ENCODE measurements around the gene ATP8B3. TPM values are rescaled to one million over a fixed set of nuclear protein-coding genes. Genes with fewer than 3 reads are reported as not detected.

The ATP8B3 gene
- total RNA-seq, 1 donor from 2014 or later, result 3.0 TPM

DNA sequence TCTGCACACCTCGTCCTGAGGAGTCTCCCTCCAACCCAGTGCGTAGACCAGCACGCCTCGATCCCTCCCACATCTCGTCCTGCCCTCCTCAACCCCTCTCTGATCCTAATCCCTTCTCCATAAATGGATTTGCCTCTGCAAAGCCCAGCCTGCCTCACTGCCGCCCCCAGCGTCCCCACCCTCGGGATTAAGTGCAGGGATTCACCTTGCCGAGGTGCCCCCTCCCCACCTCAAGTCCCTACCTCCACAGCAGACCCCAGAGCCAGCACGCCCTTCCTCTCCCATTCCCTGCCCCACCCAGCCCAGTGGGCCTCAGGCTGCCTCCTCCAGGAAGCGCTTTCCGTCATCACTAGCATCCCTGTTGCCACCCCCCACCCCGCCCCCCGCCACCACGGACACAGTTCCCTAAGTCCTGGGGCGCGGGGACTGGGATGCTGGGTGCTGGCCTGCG is 47.3 kb upstream of the ATP8B3 start:
- Histone ChIP-seq H3K79me2 (ENCODE audit: insufficient read depth, low read length) (peaks cover 83% of the 10 kb centered on the region), H3K27me3 (ENCODE audit: insufficient read depth, low read length) (no peaks in the 10 kb centered on the region), H3K4me1 (ENCODE audit: insufficient read depth, low read length) (peaks cover 54% of the 10 kb centered on the region), H3K4me3 (ENCODE audit: insufficient read depth, low read depth, low read length) (no peak overlapping the region), H4K20me1 (ENCODE audit: insufficient read depth, low read length) (peaks cover 73% of the 10 kb centered on the region), H3K36me3 (ENCODE audit: insufficient read depth, low read length) (no peaks in the 10 kb centered on the region), H2AFZ (ENCODE audit: low read depth, low read length) (no peak overlapping the region), H3K4me2 (ENCODE audit: low read length) (peak overlapping the region; percentile 98), H3K9me3 (ENCODE audit: insufficient read depth, low read depth, low read length) (no peaks in the 10 kb centered on the region), H3K9ac (ENCODE audit: low read length) (peak overlapping the region; percentile 85), H3K27ac (ENCODE audit: low read depth, low read length) (no peak overlapping the region)
- Mint-ChIP-seq H3K4me1 (ENCODE audit: low read depth, unreplicated experiment) (peaks cover 12% of the 10 kb centered on the region), H3K9me3 (ENCODE audit: unreplicated experiment) (no peaks in the 10 kb centered on the region), H3K4me3 (ENCODE audit: unreplicated experiment) (peak overlapping the region; percentile 73), H3K36me3 (ENCODE audit: low read depth, unreplicated experiment) (no peaks in the 10 kb centered on the region), H3K27me3 (ENCODE audit: low read depth, unreplicated experiment) (no peaks in the 10 kb centered on the region), H3K27ac (ENCODE audit: unreplicated experiment) (peak overlapping the region; percentile 78)
- DNase-seq (ENCODE audit: low read depth) (no peak), FAIRE-seq (no peak)
- TF ChIP-seq CTCF (IDR thresholded peaks at IDR 0.05; ENCODE audit: insufficient read depth, low read depth, low read length) (no peak), EZH2 (IDR thresholded peaks at IDR 0.05; ENCODE audit: insufficient read depth, low read length) (no peak)

DNA sequence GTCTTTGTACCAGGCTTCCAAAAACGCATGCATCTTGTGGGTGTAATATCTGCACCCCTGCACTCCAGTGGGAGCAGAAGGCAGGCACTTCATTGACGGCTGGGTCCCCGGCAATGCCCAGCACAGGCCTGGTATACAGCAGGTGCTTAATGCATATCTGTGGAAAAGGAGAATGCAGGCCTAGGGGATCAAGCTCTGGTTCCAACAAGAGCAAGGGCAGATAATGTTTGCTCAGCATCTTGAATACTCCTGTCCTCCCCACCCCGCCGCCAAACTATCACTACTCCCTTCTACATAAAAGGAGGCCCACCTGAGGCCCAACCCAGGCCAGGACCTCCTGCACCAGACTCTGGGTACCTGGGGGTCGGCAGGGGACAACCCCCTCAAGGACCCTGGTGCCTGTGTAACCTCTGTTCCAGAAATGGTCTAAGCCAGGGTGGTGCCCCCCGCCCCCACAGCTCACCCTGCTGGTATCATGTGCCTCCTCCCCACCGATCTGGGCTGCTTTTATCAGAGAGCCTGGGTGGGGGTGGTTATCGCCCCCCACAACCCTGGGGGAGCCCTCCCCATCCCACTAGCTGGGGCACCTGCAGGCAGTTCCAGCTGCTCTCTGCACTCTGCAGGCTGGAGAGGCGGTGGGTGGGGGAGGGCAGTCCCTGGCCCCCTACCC is 46.5 kb upstream of the ATP8B3 start:
- FAIRE-seq (no peak), DNase-seq (ENCODE audit: low read depth) (no peak)
- no peaks in the 10 kb centered on the region for H3K27me3 ChIP-seq (ENCODE audit: insufficient read depth, low read length)
- peaks cover 90% of the 10 kb centered on the region for H3K79me2 ChIP-seq (ENCODE audit: insufficient read depth, low read length)
- no peak overlapping the region for H3K9ac ChIP-seq (ENCODE audit: low read length)
- H3K27ac Mint-ChIP-seq (ENCODE audit: unreplicated experiment), result peak overlapping the region; percentile 7
- no peak overlapping the region for H3K4me2 ChIP-seq (ENCODE audit: low read length)
- no peaks in the 10 kb centered on the region for H3K27me3 Mint-ChIP-seq (ENCODE audit: low read depth, unreplicated experiment)
- peaks cover 12% of the 10 kb centered on the region for H3K4me1 Mint-ChIP-seq (ENCODE audit: low read depth, unreplicated experiment)
- H4K20me1 ChIP-seq (ENCODE audit: insufficient read depth, low read length), result peaks cover 81% of the 10 kb centered on the region
- no peaks in the 10 kb centered on the region for H3K36me3 Mint-ChIP-seq (ENCODE audit: low read depth, unreplicated experiment)
- peaks cover 54% of the 10 kb centered on the region for H3K4me1 ChIP-seq (ENCODE audit: insufficient read depth, low read length)
- H3K27ac ChIP-seq (ENCODE audit: low read depth, low read length), result no peak overlapping the region
- no peaks in the 10 kb centered on the region for H3K9me3 Mint-ChIP-seq (ENCODE audit: unreplicated experiment)
- H2AFZ ChIP-seq (ENCODE audit: low read depth, low read length), result no peak overlapping the region
- H3K4me3 ChIP-seq (ENCODE audit: insufficient read depth, low read depth, low read length), result no peak overlapping the region
- no peaks in the 10 kb centered on the region for H3K36me3 ChIP-seq (ENCODE audit: insufficient read depth, low read length)
- TF ChIP-seq CTCF (IDR thresholded peaks at IDR 0.05; ENCODE audit: insufficient read depth, low read depth, low read length), result no peak
- no peak for TF ChIP-seq EZH2 (IDR thresholded peaks at IDR 0.05; ENCODE audit: insufficient read depth, low read length)
- no peak overlapping the region for H3K4me3 Mint-ChIP-seq (ENCODE audit: unreplicated experiment)
- H3K9me3 ChIP-seq (ENCODE audit: insufficient read depth, low read depth, low read length), result no peaks in the 10 kb centered on the region
